Endothelial cell (in vitro differentiated cells): ENCODE results near the gene DENND2A. TPM values are rescaled to one million over a fixed set of nuclear protein-coding genes. Genes with fewer than 3 reads are reported as not detected.
A peak's percentile ranks its signal among the peaks of the same experiment; 100 is the strongest.
"Not testable (repeated sequence)": the region's sequence is repeated elsewhere in the genome, so short reads cannot be mapped to it uniquely, and the experiment has no call there.

Experiments used
- DNase-seq: peaks from one replicate; pipeline ENCODE4 v3.0.0; 2021; ENCODE audit warnings: low spot score
- H3K27ac Mint-ChIP-seq: one replicate; pipeline ENCODE4 v1.8.0; 2021; ENCODE audit warnings: mixed read lengths, inconsistent platforms; ENCODE audit not compliant: unreplicated experiment
- H3K27me3 Mint-ChIP-seq: one replicate; pipeline ENCODE4 v1.8.0; 2021; ENCODE audit warnings: mild to moderate bottlenecking, moderate library complexity, mixed read lengths, inconsistent platforms; ENCODE audit not compliant: unreplicated experiment
- H3K36me3 Mint-ChIP-seq: one replicate; pipeline ENCODE4 v1.8.0; 2021; ENCODE audit warnings: mild to moderate bottlenecking, low read depth, mixed read lengths, inconsistent platforms; ENCODE audit not compliant: unreplicated experiment
- H3K4me1 Mint-ChIP-seq: one replicate; pipeline ENCODE4 v1.8.0; 2021; ENCODE audit warnings: mild to moderate bottlenecking, mixed read lengths, inconsistent platforms; ENCODE audit not compliant: unreplicated experiment
- H3K4me3 Mint-ChIP-seq: one replicate; pipeline ENCODE4 v1.8.0; 2021; ENCODE audit warnings: mild to moderate bottlenecking, mixed read lengths, inconsistent platforms; ENCODE audit not compliant: unreplicated experiment
- H3K9me3 Mint-ChIP-seq: one replicate; pipeline ENCODE4 v1.8.0; 2021; ENCODE audit warnings: mixed read lengths, inconsistent platforms; ENCODE audit not compliant: unreplicated experiment
- CTCF ChIP-seq: fragments of 200-600 bp; sonication (generic); IDR thresholded peaks from one replicate; pipeline ENCODE4 v1.5.0; 2021; ENCODE audit warnings: antibody characterized with exemption; ENCODE audit not compliant: unreplicated experiment
- total RNA-seq: library from RNA; stranded (reverse); fragmentation: NEBNext Ultra II Directional; extraction: Animal tissue kit (Norgen Biotek cat#: 25700); gene quantifications from one replicate; pipeline ENCODE4 v1.2.1, GENCODE V29; 2021; ENCODE audit not compliant: unreplicated experiment

The DENND2A gene
- total RNA-seq, 1 donor from 2014 or later, result 41.0 TPM

GRCh38 chr7:140680886-140681285, 40.3 kb upstream of the DENND2A start:
- Mint-ChIP-seq H3K27ac (peak overlapping the region; percentile 41), H3K36me3 (peaks cover 49% of the 10 kb centered on the region)

GRCh38 chr7:140679186-140679585, 38.6 kb upstream of the DENND2A start:
- no peak for DNase-seq

More at GRCh38 chr7:140680886-140681285, 40.3 kb upstream of the DENND2A start:
- Mint-ChIP-seq H3K9me3 (no peaks in the 10 kb centered on the region), H3K4me3 (peak overlapping the region; percentile 9), H3K4me1 (peaks cover 38% of the 10 kb centered on the region), H3K27me3 (peaks cover 8% of the 10 kb centered on the region)
- DNase-seq, result no peak
- no peak for TF ChIP-seq CTCF

GRCh38 chr7:140678816-140679130, 38.2 kb upstream of the DENND2A start:
- TF ChIP-seq CTCF, result no peak
- DNase-seq, result no peak
- Mint-ChIP-seq H3K4me1 (peaks cover 42% of the 10 kb centered on the region), H3K4me3 (no peak overlapping the region), H3K36me3 (peaks cover 43% of the 10 kb centered on the region), H3K27ac (no peak overlapping the region), H3K9me3 (no peaks in the 10 kb centered on the region), H3K27me3 (peaks cover 10% of the 10 kb centered on the region)

More at GRCh38 chr7:140679186-140679585, 38.6 kb upstream of the DENND2A start:
- Mint-ChIP-seq H3K36me3 (peaks cover 46% of the 10 kb centered on the region), H3K9me3 (no peaks in the 10 kb centered on the region), H3K27ac (no peak overlapping the region), H3K27me3 (peaks cover 11% of the 10 kb centered on the region), H3K4me3 (peak overlapping the region; percentile 74), H3K4me1 (peaks cover 42% of the 10 kb centered on the region)
- no peak for TF ChIP-seq CTCF

- peaks cover 11% of the 10 kb centered on the region for H3K27me3 Mint-ChIP-seq
- H3K36me3 Mint-ChIP-seq, result peaks cover 41% of the 10 kb centered on the region
- peaks cover 40% of the 10 kb centered on the region for H3K4me1 Mint-ChIP-seq
- DNase-seq, result no peak
- no peak for TF ChIP-seq CTCF
- no peak overlapping the region for H3K27ac Mint-ChIP-seq
- H3K9me3 Mint-ChIP-seq, result no peaks in the 10 kb centered on the region
- peak overlapping the region; percentile 20 for H3K4me3 Mint-ChIP-seq
Observed at GRCh38 chr7:140678081-140678815, 37.6 kb upstream of the DENND2A start.

- peaks cover 11% of the 10 kb centered on the region for H3K27me3 Mint-ChIP-seq
- no peaks in the 10 kb centered on the region for H3K9me3 Mint-ChIP-seq
- no peak overlapping the region for H3K27ac Mint-ChIP-seq
- H3K4me1 Mint-ChIP-seq, result peaks cover 37% of the 10 kb centered on the region
- no peak for TF ChIP-seq CTCF
- H3K36me3 Mint-ChIP-seq, result peaks cover 41% of the 10 kb centered on the region
- no peak for DNase-seq
- H3K4me3 Mint-ChIP-seq, result peak overlapping the region; percentile 20
Observed at GRCh38 chr7:140677496-140677895, 36.9 kb upstream of the DENND2A start.

GRCh38 chr7:140676956-140677355, 36.3 kb upstream of the DENND2A start:
- not testable (repeated sequence) for H3K27ac Mint-ChIP-seq, DNase-seq, H3K9me3 Mint-ChIP-seq, H3K27me3 Mint-ChIP-seq, H3K4me3 Mint-ChIP-seq
- H3K36me3 Mint-ChIP-seq, result peaks cover 37% of the 10 kb centered on the region
- H3K4me1 Mint-ChIP-seq, result peaks cover 38% of the 10 kb centered on the region
